ENCODE measurements around the gene KIF27. TPM values are rescaled to one million over a fixed set of nuclear protein-coding genes. Genes with fewer than 3 reads are reported as not detected.
"Not testable (repeated sequence)": the region's sequence is repeated elsewhere in the genome, so short reads cannot be mapped to it uniquely, and the experiment has no call there.

The KIF27 gene
- total RNA-seq, 1 donor from 2014 or later: 5.0 TPM

DNA sequence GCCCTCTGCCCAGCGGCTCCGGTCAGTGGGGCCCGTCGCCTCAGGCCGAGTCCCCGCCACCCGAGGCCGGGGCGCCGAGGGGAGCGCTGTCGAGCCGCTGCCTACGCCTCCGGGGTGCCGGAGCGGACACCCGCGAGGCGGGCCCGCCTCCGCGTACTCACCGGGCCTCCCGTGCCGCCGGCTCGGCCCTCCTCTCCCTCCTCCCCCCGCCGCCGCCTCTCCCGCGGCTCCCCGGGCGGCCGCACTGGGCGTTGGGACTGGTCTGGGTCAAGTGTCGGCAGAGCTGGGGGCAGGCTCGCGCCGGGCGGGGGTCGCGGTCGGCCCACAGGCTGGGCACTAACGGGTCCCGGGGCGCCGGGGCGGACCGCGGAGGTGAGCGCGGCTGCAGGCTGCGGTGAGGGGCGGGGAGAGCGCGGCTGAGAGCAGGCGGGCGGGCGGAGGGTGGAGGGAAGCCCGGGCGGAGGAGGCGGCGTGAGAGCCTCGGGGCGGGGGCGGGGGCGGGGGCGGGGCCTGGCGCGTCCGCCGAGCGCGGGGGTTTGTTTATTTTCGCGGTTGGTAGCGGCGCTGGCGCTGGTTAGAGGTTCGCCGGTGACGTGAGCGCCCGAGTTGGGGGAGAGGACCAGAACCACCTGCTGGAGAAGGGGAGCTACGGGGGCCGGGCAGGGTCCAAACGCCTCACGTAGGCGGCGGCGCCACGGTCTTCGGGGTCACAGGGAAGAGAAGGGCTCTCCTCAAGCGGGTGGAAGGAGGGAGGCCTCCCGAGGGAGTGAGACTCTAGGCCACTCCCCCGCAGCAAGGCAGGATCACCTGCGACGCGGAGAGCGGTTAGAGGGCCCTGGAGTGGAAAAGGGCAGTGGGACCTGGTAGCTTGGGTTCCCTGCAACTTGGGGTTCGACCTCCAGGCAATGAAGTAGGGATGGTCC, 103.6 kb downstream of the KIF27 start, which contains the start of gene GKAP1:
Gene GKAP1 (minus strand): TSS at position 414 of the 923 bp plus-strand sequence. CDS start 11,252 bp downstream, outside the sequence.
- FAIRE-seq; H3K36me3 ChIP-seq (ENCODE audit: control insufficient read depth, insufficient read depth, low read length); H3K27me3 ChIP-seq (ENCODE audit: control insufficient read depth, insufficient read depth, low read length): not testable (repeated sequence)
- TF ChIP-seq, protein P1, sequence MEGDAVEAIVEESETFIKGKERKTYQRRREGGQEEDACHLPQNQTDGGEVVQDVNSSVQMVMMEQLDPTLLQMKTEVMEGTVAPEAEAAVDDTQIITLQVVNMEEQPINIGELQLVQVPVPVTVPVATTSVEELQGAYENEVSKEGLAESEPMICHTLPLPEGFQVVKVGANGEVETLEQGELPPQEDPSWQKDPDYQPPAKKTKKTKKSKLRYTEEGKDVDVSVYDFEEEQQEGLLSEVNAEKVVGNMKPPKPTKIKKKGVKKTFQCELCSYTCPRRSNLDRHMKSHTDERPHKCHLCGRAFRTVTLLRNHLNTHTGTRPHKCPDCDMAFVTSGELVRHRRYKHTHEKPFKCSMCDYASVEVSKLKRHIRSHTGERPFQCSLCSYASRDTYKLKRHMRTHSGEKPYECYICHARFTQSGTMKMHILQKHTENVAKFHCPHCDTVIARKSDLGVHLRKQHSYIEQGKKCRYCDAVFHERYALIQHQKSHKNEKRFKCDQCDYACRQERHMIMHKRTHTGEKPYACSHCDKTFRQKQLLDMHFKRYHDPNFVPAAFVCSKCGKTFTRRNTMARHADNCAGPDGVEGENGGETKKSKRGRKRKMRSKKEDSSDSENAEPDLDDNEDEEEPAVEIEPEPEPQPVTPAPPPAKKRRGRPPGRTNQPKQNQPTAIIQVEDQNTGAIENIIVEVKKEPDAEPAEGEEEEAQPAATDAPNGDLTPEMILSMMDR (IDR thresholded peaks at IDR 0.05; ENCODE audit: insufficient read depth, low read length, severe bottlenecking): peak; percentile 17
- peak; percentile 13 for DNase-seq (ENCODE audit: low read depth)
- peak within 1 kb of the TSS; percentile 47 for H3K4me3 ChIP-seq (ENCODE audit: low read depth, low read length)

DNA sequence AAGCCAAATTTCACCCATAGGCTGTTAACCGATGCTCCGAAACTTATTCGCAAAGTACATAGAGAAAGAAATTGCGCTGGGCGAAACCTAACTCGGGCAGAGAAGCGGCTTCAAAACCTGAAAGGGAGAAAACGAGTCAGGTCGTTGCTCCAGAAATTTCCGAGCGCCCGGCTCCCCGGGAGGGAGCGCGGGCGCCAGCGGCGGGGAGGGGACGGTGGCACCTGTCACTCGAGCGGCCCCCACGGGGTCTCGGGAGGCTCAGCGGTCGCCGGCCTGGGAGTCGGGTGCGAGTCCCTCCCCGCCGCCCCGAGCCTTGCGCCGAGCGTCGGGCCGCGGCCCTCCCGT, 104.2 kb downstream of the KIF27 start:
- not testable (repeated sequence) for H3K36me3 ChIP-seq (ENCODE audit: control insufficient read depth, insufficient read depth, low read length); FAIRE-seq; H3K27me3 ChIP-seq (ENCODE audit: control insufficient read depth, insufficient read depth, low read length); DNase-seq (ENCODE audit: low read depth)
- H3K4me3 ChIP-seq (ENCODE audit: low read depth, low read length): peak overlapping the region; percentile 47

DNA sequence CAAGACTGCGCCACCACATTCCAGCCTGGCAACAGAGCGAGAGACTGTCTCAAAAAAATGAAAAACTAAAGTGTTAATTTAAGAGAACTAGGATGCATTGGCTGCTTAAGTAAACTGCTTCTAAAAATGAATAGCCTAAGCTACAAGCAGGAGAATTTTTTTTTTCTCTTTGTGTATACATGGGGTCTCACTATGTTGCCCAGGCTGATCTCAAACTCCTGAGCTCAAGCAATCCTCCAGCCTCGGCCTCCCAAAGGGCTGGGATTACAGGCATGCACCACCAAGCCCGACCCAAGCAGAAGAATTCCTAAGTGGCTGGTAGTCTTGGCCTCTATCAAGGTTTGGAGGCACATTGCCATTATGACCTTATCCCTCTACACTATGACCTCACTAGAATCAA, 106.1 kb downstream of the KIF27 start:
- H3K4me3 ChIP-seq (ENCODE audit: low read depth, low read length); DNase-seq (ENCODE audit: low read depth); FAIRE-seq; H3K36me3 ChIP-seq (ENCODE audit: control insufficient read depth, insufficient read depth, low read length); H3K27me3 ChIP-seq (ENCODE audit: control insufficient read depth, insufficient read depth, low read length): not testable (repeated sequence)

DNA sequence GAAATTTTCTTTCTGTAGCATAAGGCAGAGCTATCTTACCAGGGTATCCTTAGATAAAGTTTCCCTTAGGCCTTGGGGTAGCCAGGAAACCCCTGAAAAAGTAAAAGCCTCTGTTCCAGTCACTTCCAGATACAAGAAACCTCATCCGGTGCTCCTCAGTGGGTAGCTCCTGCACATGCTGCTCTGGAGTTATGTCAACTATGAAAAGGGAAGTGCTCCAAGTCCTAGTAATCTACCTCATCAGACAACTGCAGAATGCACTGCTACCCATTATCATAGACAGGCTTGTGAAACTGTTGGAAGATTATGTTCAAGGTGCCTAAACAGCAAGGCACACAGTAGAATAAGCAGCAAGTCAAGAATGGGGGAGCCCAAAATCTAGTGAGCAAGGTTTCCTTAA, 112.0 kb downstream of the KIF27 start:
- not testable (repeated sequence) for H3K27me3 ChIP-seq (ENCODE audit: control insufficient read depth, insufficient read depth, low read length); DNase-seq (ENCODE audit: low read depth); H3K36me3 ChIP-seq (ENCODE audit: control insufficient read depth, insufficient read depth, low read length); H3K4me3 ChIP-seq (ENCODE audit: low read depth, low read length)
- FAIRE-seq: peak; percentile 64

DNA sequence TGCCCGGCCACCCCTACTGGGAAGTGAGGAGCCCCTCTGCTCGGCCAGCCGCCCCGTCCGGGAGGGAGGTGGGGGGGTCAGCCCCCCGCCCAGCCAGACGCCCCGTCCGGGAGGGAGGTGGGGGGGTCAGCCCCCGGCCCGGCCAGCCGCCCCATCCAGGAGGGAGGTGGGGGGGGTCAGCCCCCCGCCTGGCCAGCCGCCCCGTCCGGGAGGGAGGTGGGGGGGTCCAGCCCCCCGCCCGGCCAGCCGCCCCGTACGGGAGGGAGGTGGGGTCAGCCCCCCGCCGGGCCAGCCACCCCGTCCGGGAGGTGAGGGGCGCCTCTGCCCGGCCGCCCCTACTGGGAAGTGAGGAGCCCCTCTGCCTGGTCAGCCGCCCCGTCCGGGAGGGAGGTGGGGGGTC, 116.8 kb downstream of the KIF27 start:
- not testable (repeated sequence) for H3K4me3 ChIP-seq (ENCODE audit: low read depth, low read length); H3K27me3 ChIP-seq (ENCODE audit: control insufficient read depth, insufficient read depth, low read length); FAIRE-seq; DNase-seq (ENCODE audit: low read depth); H3K36me3 ChIP-seq (ENCODE audit: control insufficient read depth, insufficient read depth, low read length)

DNA sequence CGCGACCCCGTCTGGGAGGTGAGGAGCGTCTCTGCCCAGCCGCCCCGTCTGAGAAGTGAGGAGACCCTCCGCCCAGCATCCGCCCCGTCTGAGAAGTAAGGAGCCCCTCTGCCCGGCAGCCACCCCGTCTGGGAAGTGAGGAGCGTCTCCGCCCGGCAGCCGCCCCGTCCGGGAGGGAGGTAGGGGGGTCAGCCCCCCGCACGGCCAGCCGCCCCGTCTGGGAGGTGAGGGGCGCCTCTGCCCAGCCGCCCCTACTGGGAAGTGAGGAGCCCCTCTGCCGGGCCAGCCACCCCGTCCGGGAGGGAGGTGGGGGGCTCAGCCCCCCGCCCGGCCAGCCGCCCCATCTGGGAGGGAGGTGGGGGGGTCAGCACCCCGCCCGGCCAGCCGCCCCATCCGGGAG, 117.3 kb downstream of the KIF27 start:
- not testable (repeated sequence) for FAIRE-seq; DNase-seq (ENCODE audit: low read depth); H3K27me3 ChIP-seq (ENCODE audit: control insufficient read depth, insufficient read depth, low read length); H3K36me3 ChIP-seq (ENCODE audit: control insufficient read depth, insufficient read depth, low read length); H3K4me3 ChIP-seq (ENCODE audit: low read depth, low read length)

DNA sequence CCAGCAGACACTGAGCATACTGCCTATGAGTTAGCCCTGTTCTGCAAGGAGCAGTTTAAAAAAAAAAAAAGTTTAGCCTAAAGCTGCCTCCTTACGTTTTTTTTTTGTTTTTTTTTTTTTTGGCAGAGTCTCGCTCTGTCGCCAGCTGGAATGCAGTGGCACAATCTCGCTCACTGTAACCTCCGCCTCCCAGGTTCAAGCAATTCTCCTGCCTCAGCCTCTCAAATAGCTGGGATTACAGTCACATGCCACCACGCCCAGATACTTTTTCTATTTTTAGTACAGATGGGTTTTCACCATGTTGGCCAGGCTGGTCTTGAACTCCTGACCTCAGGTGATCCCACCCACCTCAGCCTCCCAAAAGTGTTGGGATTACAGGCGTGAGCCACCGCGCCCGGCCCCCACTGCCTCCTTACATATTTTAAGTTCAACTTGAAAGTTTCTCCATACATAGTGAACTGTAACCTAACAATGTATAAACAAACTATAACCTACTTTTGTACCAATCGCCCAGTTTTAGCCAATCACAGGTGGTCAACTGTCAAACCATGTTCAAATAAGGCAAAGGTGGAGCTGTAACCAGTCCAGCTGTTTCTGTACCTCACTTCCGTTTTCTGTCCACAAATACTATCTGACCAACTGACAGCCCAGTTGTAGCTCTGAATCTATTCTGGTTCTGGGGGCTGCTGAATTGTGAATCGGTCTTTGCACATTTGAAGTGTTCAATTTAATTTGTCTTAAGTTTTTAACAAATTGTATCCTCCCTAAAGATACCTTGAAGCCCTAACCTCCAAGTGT, 120.8 kb downstream of the KIF27 start:
- DNase-seq (ENCODE audit: low read depth) (no peak), FAIRE-seq (no peak)

DNA sequence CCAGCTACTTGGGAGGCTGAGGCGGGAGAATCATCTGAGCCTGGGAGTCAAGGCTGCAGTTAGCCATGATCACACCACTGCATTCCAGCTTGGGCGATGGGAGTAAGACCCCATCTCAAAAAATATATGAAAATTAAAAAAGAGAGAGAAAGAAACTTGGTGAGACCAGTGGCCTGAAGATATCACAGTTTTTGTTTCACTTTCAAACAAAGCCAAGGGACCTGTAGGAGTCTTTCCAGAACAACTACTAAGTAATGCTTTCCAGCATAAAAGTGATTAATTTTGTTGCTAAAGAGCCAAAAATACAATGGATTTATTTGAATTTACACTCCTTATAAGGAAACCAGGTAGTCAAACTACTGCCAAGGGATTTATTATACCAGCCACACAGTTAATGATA, 127.2 kb downstream of the KIF27 start:
- no peak for FAIRE-seq
- Histone ChIP-seq H3K27me3 (ENCODE audit: control insufficient read depth, insufficient read depth, low read length) (no peaks in the 10 kb centered on the region), H3K4me3 (ENCODE audit: low read depth, low read length) (no peak overlapping the region), H3K36me3 (ENCODE audit: control insufficient read depth, insufficient read depth, low read length) (no peaks in the 10 kb centered on the region)
- TF ChIP-seq, protein P1 (IDR thresholded peaks at IDR 0.05; ENCODE audit: insufficient read depth, low read length, severe bottlenecking): no peak
- no peak for DNase-seq (ENCODE audit: low read depth)

More for the DNA sequence above, 120.8 kb downstream of the KIF27 start:
- no peak overlapping the region for H3K4me3 ChIP-seq (ENCODE audit: low read depth, low read length)
- TF ChIP-seq, protein P1 (IDR thresholded peaks at IDR 0.05; ENCODE audit: insufficient read depth, low read length, severe bottlenecking): no peak
- no peaks in the 10 kb centered on the region for H3K27me3 ChIP-seq (ENCODE audit: control insufficient read depth, insufficient read depth, low read length)
- H3K36me3 ChIP-seq (ENCODE audit: control insufficient read depth, insufficient read depth, low read length): no peaks in the 10 kb centered on the region

All from bronchial epithelial cell (primary cell).